ENCODE measurements around the gene LDLRAD2. TPM values are rescaled to one million over a fixed set of nuclear protein-coding genes. Genes with fewer than 3 reads are reported as not detected.

Gene LDLRAD2
- total RNA-seq, 6 experiments from 2014 or later: 0.14 TPM; not detected in 5

- DNase-seq: no peak
- Mint-ChIP-seq H3K4me3 (no peak overlapping the region), H3K9me3 (peaks cover 5% of the 10 kb centered on the region; the same call in 1 of the 2 replicates), H3K27me3 (ENCODE audit: insufficient read depth) (peaks cover 11% of the 10 kb centered on the region), H3K4me1 (ENCODE audit: low read depth) (peaks cover 24% of the 10 kb centered on the region), H3K27ac (no peak overlapping the region), H3K36me3 (ENCODE audit: low read depth) (peaks cover 14% of the 10 kb centered on the region)
- TF ChIP-seq CTCF (IDR thresholded peaks at IDR 0.05): no peak
These were observed 1.5 kb downstream of the LDLRAD2 start for GRCh38 chr1:21813542-21813941.

- Mint-ChIP-seq H3K4me1 (ENCODE audit: low read depth) (peaks cover 26% of the 10 kb centered on the region), H3K36me3 (ENCODE audit: low read depth) (peaks cover 19% of the 10 kb centered on the region), H3K4me3 (no peak overlapping the region), H3K9me3 (peaks cover 5% of the 10 kb centered on the region; the same call in 1 of the 2 replicates), H3K27ac (no peak overlapping the region), H3K27me3 (ENCODE audit: insufficient read depth) (peaks cover 11% of the 10 kb centered on the region)
- TF ChIP-seq CTCF (IDR thresholded peaks at IDR 0.05): peak; percentile 66
- DNase-seq: no peak
These were observed 2.3 kb downstream of the LDLRAD2 start for GRCh38 chr1:21814241-21814918.

GRCh38 chr1:21814981-21815582 is 3.0 kb downstream of the LDLRAD2 start:
- no peak for TF ChIP-seq CTCF (IDR thresholded peaks at IDR 0.05)
- Mint-ChIP-seq H3K27me3 (ENCODE audit: insufficient read depth) (peaks cover 11% of the 10 kb centered on the region), H3K4me3 (no peak overlapping the region), H3K9me3 (peaks cover 5% of the 10 kb centered on the region; the same call in 1 of the 2 replicates), H3K36me3 (ENCODE audit: low read depth) (peaks cover 25% of the 10 kb centered on the region), H3K27ac (no peak overlapping the region), H3K4me1 (ENCODE audit: low read depth) (peaks cover 26% of the 10 kb centered on the region)
- no peak for DNase-seq

- no peak overlapping the region for H3K4me3 Mint-ChIP-seq
- peaks cover 11% of the 10 kb centered on the region for H3K27me3 Mint-ChIP-seq (ENCODE audit: insufficient read depth)
- TF ChIP-seq CTCF (IDR thresholded peaks at IDR 0.05): 0 out of 2 replicates have a peak, but pooled peaks have one; percentile 5
- H3K9me3 Mint-ChIP-seq: peaks cover 5% of the 10 kb centered on the region; the same call in 1 of the 2 replicates
- no peak for DNase-seq
- H3K27ac Mint-ChIP-seq: no peak overlapping the region; the same call in 1 of the 2 replicates
- H3K36me3 Mint-ChIP-seq (ENCODE audit: low read depth): peaks cover 30% of the 10 kb centered on the region
- peaks cover 26% of the 10 kb centered on the region for H3K4me1 Mint-ChIP-seq (ENCODE audit: low read depth)
These were observed 3.8 kb downstream of the LDLRAD2 start for GRCh38 chr1:21815724-21816321.

GRCh38 chr1:21816602-21817302 is 4.7 kb downstream of the LDLRAD2 start:
- Mint-ChIP-seq H3K36me3 (ENCODE audit: low read depth) (peaks cover 39% of the 10 kb centered on the region), H3K27me3 (ENCODE audit: insufficient read depth) (peaks cover 18% of the 10 kb centered on the region), H3K27ac (peak overlapping the region; percentile 66), H3K9me3 (peaks cover 5% of the 10 kb centered on the region; the same call in 1 of the 2 replicates), H3K4me3 (peak overlapping the region; percentile 31; the same call in 1 of the 2 replicates), H3K4me1 (ENCODE audit: low read depth) (peaks cover 26% of the 10 kb centered on the region)
- TF ChIP-seq CTCF (IDR thresholded peaks at IDR 0.05): no peak
- DNase-seq: peak; percentile 70

Measured in HFFc6 (cell line).